AG09309 (cell line): ENCODE measurements around the gene LEMD2.

Experiments
- DNase-seq: peaks from one replicate; pipeline ENCODE4 v3.0.0-alpha.2; 2010; ENCODE audit warnings: low read depth
- H3K4me3 ChIP-seq: 2 replicates; pipeline ENCODE4 v1.5.1; 2011; ENCODE audit warnings: mild to moderate bottlenecking, low read depth, low read length, moderate library complexity; ENCODE audit not compliant: control insufficient read depth
- CTCF ChIP-seq: IDR thresholded peaks from 2 replicates; pipeline ENCODE4 v1.5.1; 2011; ENCODE audit warnings: mild to moderate bottlenecking, low read depth, low read length, inconsistent platforms; ENCODE audit not compliant: insufficient read depth, control insufficient read depth; ENCODE audit errors: missing control alignments

LEMD2 gene

DNA sequence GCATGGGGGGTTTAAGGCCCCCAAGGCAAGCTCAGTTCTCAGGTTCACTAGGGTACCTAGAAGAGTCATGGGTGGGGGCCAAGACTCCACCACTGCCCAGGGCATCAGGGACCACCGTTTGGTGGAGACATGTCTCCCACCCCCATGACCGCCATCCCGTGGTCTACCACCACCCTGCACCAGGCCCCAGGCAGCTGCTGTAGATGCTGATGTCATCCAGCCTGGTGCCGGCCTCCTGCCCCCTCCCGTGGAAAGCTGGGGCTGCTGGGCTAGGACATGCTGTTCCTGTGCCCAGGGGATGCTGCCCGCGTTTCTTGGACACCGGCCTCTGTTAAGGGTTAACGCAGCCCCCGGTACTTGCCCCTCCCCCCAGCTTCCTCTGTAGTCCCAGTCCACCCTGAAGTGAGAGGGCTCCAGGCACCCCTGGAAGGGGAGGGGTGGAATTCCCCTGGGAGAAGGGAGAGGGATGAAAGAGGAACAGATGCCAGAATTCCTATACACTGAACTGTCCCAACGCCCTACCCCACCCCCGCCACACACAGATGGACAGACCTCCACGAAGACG is 42.8 kb downstream of the LEMD2 start:
- DNase-seq: no peak
- no peak overlapping the region for H3K4me3 ChIP-seq
- TF ChIP-seq CTCF: peak; percentile 2

DNA sequence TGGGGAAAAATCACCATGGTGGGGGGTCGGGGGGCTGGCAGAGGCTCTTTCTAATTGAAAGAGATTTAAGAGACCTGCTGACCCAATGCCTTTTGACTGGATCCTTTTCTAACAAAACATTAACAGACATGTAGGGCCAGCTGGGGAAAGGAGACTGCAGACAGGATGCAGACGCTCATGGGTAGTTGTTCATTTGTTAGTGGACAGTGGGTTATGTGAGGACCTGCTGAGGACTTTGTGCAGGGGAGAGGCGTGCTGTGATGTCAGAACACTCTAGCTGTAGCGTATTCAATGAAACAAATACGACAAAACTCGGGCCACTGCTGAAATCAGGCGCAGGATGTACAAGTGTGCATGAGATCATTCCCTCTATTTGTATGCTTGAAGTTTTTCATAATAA is 43.4 kb downstream of the LEMD2 start:
- no peak for DNase-seq
- no peak overlapping the region for H3K4me3 ChIP-seq
- no peak for TF ChIP-seq CTCF

DNA sequence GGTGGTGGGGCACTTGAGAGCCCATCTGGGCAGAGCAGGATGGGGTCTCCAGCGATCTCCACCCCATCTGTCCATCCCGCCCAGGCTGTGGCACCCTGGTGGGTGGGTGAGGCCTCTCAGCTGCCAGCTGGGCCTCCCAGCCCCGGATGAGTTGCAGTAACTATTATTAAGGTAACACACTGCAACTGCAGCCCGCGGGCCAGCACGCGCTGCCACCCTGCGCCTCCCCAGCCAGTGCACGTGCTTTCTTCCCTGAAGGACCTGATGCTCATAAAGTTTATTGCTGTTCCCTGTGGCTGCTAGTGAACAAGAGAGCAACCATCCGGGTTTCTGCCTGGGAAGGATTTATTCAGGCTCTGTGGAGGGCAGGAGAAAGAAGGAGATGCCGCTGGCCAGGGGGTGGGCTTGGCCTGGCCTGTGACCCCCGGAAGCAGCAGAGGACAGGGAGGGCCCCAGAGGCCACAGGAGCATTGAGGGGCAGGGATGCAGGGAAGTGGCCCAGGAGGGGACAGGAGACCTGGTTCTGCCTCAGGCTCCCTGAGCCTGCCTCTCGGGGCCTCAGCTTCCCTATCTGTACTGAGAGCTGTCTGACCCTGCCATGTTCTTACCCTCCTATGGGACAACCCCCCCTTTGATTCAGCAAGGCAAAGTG is 43.9 kb downstream of the LEMD2 start:
- no peak for DNase-seq
- no peak for TF ChIP-seq CTCF
- H3K4me3 ChIP-seq: no peak overlapping the region

- H3K4me3 ChIP-seq: no peak overlapping the region
- TF ChIP-seq CTCF: peak; percentile 96
- peak; percentile 29 for DNase-seq
Measured at GRCh38 chr6:33744001-33744848, 44.7 kb downstream of the LEMD2 start.

GRCh38 chr6:33742837-33743236 is 46.1 kb downstream of the LEMD2 start:
- TF ChIP-seq CTCF: no peak
- no peak overlapping the region for H3K4me3 ChIP-seq
- no peak for DNase-seq

GRCh38 chr6:33742092-33742491 is 46.8 kb downstream of the LEMD2 start:
- no peak for DNase-seq
- H3K4me3 ChIP-seq: no peak overlapping the region

More at GRCh38 chr6:33742092-33742491, 46.8 kb downstream of the LEMD2 start:
- TF ChIP-seq CTCF: no peak
